Stomach (tissue), 9 donors: ENCODE measurements around the gene CDC40. TPM values are rescaled to one million over a fixed set of nuclear protein-coding genes. Genes with fewer than 3 reads are reported as not detected.

ENCODE experiments used
- DNase-seq, 2 donors: peaks; one replicate each; pipeline versions ENCODE4 v3.0.0 to v3.0.0-alpha.2; 2013 to 2019
- H3K27ac ChIP-seq, 5 donors: fragments of 200-600 bp in 4 of 5; sonication (generic) in 4 of 5; one replicate each; pipeline ENCODE4 v1.5.1; 2013 to 2019; ENCODE audit warnings: mild to moderate bottlenecking in 1 of 5, moderate library complexity in 1 of 5
- H3K27me3 ChIP-seq, 3 donors: fragments of 200-600 bp; sonication (generic); one replicate each; pipeline ENCODE4 v1.5.1; 2017 to 2019; ENCODE audit warnings: mixed run types in 1 of 3
- H3K36me3 ChIP-seq, 4 donors: fragments of 200-600 bp; sonication (generic); 1 replicate in 3 of 4; 2 replicates in 1 of 4; pipeline ENCODE4 v1.5.1; 2016 to 2019
- H3K4me1 ChIP-seq, 4 donors: fragments of 200-600 bp; sonication (generic); one replicate each; pipeline ENCODE4 v1.5.1; 2016 to 2019
- H3K4me3 ChIP-seq, 4 donors: fragments of 200-600 bp; sonication (generic) in 3 of 4; one replicate each; pipeline ENCODE4 v1.5.1; 2016 to 2019; ENCODE audit warnings: mild to moderate bottlenecking in 1 of 4
- H3K9me3 ChIP-seq, 4 donors: fragments of 200-600 bp; sonication (generic); one replicate each; pipeline ENCODE4 v1.5.1; 2016 to 2019
- EP300 ChIP-seq: sonication (generic); formaldehyde crosslinking; IDR thresholded peaks from one replicate; pipeline ENCODE4 v1.6.1; 2017; ENCODE audit warnings: antibody characterized with exemption
- POLR2A ChIP-seq, 4 donors: fragments of 450-650 bp; IDR thresholded peaks; one replicate each; pipeline ENCODE4 v1.6.1; 2016; ENCODE audit warnings: antibody characterized with exemption in 4 of 4, control low read depth in 2 of 4, mild to moderate bottlenecking in 1 of 4, moderate library complexity in 1 of 4
- POLR2AphosphoS5 ChIP-seq, 3 donors: sonication (generic); formaldehyde crosslinking; IDR thresholded peaks; one replicate each; pipeline ENCODE4 v1.6.1; 2016; ENCODE audit warnings: antibody characterized with exemption in 3 of 3
- WGBS, 5 donors: extraction: QIAGEN DNeasy Blood & Tissue Kit in 3 of 5; methylation state at CpG; one replicate each; pipeline versions ENCODE4 v1.1.5 to v1.1.7; 2013 to 2018; 5-methylcytosine and 5-hydroxymethylcytosine counted together
- intact Hi-C: fragments of 100-400 bp; cut with DNase I; formaldehyde crosslinking; loops from one replicate; pipeline ENCODE4 v1.15.1; 2023; ENCODE audit warnings: low total_unique reads
- polyA plus RNA-seq, 3 donors: library from polyadenylated mRNA; stranded (reverse); fragments of 200-250 nt; gene quantifications; one replicate each; pipeline ENCODE4 v1.2.3, GENCODE V29; 2013
- total RNA-seq, 5 donors: library from RNA; depleted of rRNA; stranded (reverse); fragments of >200 nt; gene quantifications; one replicate each; pipeline versions ENCODE4 v1.1.0 to v1.2.3, GENCODE V29; 2014 to 2016
- TF ChIP-seq, protein P1 (sequence below), 7 experiments: fragments of 450-650 bp in 4 of 7; fragments of 200-600 bp in 3 of 7; sonication (generic) in 3 of 7; IDR thresholded peaks; one replicate each; pipeline ENCODE4 v1.5.1; 2016 to 2019; ENCODE audit warnings: antibody characterized with exemption in 7 of 7, control low read depth in 2 of 7, mild to moderate bottlenecking in 1 of 7
- donor health status: healthy with polysubstance abuse.
- donor health status: Bipolar disorder and iron deficiency.
- donor health status: healthy.

CDC40 gene
- total and polyA plus RNA-seq, 8 donors: 5.2 to 27.7 (median 10.1) TPM

DNA sequence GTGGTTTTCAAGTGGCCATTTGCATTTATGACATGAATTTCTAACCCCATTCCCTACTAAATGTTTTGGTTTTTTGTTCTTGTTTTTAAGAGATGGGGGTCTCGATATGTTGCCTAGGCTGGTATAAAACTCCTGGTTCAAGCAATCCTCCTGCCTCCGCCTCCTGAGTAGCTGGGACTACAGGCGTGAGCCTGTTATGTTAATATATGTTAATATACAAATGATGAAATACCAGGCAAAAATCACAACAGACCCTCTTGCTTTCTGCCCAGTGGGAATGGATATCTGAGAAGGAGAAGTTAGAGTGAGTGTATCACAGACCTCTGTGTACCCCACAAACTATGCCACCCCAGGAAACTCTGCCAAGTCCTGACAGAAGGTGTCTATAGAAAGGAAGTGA is 66.2 kb downstream of the CDC40 start:
- Histone ChIP-seq H3K9me3 (no peaks in the 10 kb centered on the region), H3K4me1 (no peaks in the 10 kb centered on the region), H3K36me3 (peaks cover 0 to 19% (median 5%) of the 10 kb centered on the region in 4 donors), H3K27ac (no peak overlapping the region), H3K27me3 (no peaks in the 10 kb centered on the region), H3K4me3 (no peak overlapping the region)
- WGBS, 5 donors: 91 to 95% (median 95%) methylated on average over 3 of the region's 3 CpGs
- intact Hi-C loops: no loop called here
- TF ChIP-seq POLR2A (IDR thresholded peaks at IDR 0.05) (no peak), EP300 (no peak), POLR2AphosphoS5 (IDR thresholded peaks at IDR 0.05) (no peak)
- TF ChIP-seq, protein P1, sequence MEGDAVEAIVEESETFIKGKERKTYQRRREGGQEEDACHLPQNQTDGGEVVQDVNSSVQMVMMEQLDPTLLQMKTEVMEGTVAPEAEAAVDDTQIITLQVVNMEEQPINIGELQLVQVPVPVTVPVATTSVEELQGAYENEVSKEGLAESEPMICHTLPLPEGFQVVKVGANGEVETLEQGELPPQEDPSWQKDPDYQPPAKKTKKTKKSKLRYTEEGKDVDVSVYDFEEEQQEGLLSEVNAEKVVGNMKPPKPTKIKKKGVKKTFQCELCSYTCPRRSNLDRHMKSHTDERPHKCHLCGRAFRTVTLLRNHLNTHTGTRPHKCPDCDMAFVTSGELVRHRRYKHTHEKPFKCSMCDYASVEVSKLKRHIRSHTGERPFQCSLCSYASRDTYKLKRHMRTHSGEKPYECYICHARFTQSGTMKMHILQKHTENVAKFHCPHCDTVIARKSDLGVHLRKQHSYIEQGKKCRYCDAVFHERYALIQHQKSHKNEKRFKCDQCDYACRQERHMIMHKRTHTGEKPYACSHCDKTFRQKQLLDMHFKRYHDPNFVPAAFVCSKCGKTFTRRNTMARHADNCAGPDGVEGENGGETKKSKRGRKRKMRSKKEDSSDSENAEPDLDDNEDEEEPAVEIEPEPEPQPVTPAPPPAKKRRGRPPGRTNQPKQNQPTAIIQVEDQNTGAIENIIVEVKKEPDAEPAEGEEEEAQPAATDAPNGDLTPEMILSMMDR (IDR thresholded peaks at IDR 0.05): no peak
- no peak for DNase-seq

DNA sequence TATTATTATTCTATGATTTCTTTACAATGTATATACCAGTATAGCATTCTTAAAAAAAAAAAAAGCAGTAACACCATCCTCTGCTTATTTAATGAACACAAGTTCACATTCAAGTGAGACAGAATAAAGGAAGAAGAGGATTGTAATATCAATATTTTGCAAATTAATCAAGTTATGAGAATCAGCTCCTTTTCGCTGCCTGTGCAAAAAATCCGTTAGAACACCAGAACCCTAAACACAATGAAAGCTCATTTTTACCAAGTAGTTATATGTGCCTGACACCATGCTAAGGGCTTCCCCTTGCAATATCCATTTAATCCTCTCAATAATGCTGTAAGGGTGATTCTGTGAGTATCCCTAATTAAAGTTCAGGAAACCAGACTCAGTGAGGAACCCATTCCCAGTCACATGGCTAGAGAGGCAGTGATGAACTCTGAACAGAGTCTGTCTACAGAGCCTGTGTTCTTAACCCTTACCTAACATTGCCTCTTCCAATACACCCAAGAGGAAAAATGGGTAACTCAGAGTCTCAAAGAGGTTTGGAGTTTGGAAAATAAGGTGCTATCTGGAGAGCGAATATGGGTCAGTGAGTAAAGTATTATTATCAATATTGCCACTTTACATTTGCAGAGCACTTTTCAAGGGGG is 66.8 kb downstream of the CDC40 start:
- Histone ChIP-seq H3K27me3 (no peaks in the 10 kb centered on the region), H3K36me3 (peaks cover 0 to 25% (median 5%) of the 10 kb centered on the region in 4 donors), H3K27ac (no peak overlapping the region), H3K9me3 (no peaks in the 10 kb centered on the region), H3K4me1 (no peaks in the 10 kb centered on the region), H3K4me3 (no peak overlapping the region)
- intact Hi-C loops: no loop called here
- no peak for TF ChIP-seq POLR2A (IDR thresholded peaks at IDR 0.05)
- TF ChIP-seq, protein P1 (IDR thresholded peaks at IDR 0.05): no peak
- no peak for DNase-seq
- WGBS, 5 donors: 91 to 97% (median 95%) methylated on average over 3 of the region's 3 CpGs

DNA sequence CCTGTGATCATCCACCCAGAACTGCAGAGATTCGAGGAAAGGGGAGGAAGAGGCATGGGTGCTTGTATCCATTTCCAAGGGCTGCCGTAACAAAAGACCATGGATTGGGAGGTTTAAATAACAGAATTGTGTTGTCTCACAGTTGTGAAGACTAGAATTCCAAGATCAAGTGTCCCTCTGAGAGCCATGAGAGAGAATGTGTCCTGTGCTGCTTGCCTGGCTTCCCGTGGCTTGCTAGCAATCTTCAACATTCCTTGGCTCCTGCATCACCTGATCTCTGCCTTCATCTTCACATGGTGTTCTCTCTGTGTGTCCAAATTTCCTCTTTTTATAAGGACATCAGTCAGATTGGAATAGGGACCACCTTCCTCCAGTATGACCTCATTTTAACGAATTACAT is 69.8 kb downstream of the CDC40 start:
- no peaks in the 10 kb centered on the region for H3K9me3 ChIP-seq
- H3K27ac ChIP-seq: no peak overlapping the region
- peaks cover 0 to 15% (median 3%) of the 10 kb centered on the region in 4 donors for H3K36me3 ChIP-seq
- intact Hi-C loops: no loop called here
- DNase-seq: no peak
- no peak overlapping the region for H3K4me3 ChIP-seq
- TF ChIP-seq EP300: no peak
- TF ChIP-seq, protein P1 (IDR thresholded peaks at IDR 0.05): no peak
- no peak for TF ChIP-seq POLR2AphosphoS5 (IDR thresholded peaks at IDR 0.05)
- TF ChIP-seq POLR2A (IDR thresholded peaks at IDR 0.05): no peak
- no peaks in the 10 kb centered on the region for H3K4me1 ChIP-seq
- H3K27me3 ChIP-seq: no peaks in the 10 kb centered on the region
- WGBS, 5 donors: 74 to 92% (median 86%) methylated on average over 4 of the region's 4 CpGs

DNA sequence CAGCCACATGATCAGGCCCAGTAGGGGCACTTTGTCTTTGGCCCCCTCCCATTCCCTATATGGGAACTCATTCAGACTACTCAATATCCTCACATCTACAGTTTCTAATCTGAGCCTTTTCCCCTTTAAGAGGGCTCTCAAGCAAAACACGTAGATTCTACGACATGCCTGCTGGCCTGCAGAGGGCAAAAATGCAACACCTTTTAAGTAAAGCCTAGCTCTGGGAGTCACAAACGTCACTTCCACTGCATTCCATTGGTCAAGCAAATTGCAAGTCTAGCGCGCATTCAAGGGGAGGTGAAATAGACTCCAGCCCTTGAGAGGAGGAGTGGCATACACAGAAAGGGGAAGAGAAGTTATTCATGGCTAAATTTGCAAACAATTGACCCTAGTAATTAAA is 70.6 kb downstream of the CDC40 start:
- 52 to 74% (median 66%) methylated on average over 5 of the region's 5 CpGs for WGBS, 5 donors
- TF ChIP-seq POLR2AphosphoS5 (IDR thresholded peaks at IDR 0.05) (no peak), POLR2A (IDR thresholded peaks at IDR 0.05) (no peak), EP300 (no peak)
- TF ChIP-seq, protein P1 (IDR thresholded peaks at IDR 0.05): no peak
- H3K9me3 ChIP-seq: no peaks in the 10 kb centered on the region
- DNase-seq: no peak
- H3K27ac ChIP-seq: no peak overlapping the region
- no peaks in the 10 kb centered on the region for H3K27me3 ChIP-seq
- H3K4me3 ChIP-seq: no peak overlapping the region
- H3K36me3 ChIP-seq: peaks cover 0 to 8% (median 0%) of the 10 kb centered on the region in 4 donors
- intact Hi-C loops: no loop called here
- H3K4me1 ChIP-seq: no peaks in the 10 kb centered on the region
